IMR-90 (cell line): ENCODE results near the gene RCBTB1. TPM values are rescaled to one million over a fixed set of nuclear protein-coding genes. Genes with fewer than 3 reads are reported as not detected.

Experiments
- ATAC-seq: fragments of 200-7000 bp; cut with Tn5 transposase; 2 replicates; pipeline ENCODE4 v1.9.1; 2020; ENCODE audit warnings: low read depth, mild to moderate bottlenecking, moderate library complexity
- BruUV-seq: library from RNA; stranded (reverse); fragments of 400-500 nt; replicated peaks from 2 replicates; lab custom pipeline; 2021; lab: Mats Ljungman, UMichigan
- CTCF ChIA-PET: fragments of 300-600 bp; formaldehyde crosslinking; extraction: SDS; loops from one replicate; lab custom pipeline; 2021; ENCODE audit warnings: antibody characterized with exemption; lab: Yijun Ruan, JAX
- POLR2A ChIA-PET: fragments of 300-600 bp; sonication (Branson Sonifier 250); formaldehyde crosslinking; loops from one replicate; lab custom pipeline; 2022; ENCODE audit warnings: antibody characterized with exemption; ENCODE audit not compliant: unreplicated experiment; lab: Charles Lee
- DNase-seq: peaks from one replicate; pipeline ENCODE4 v3.0.0; 2013
- H2AFZ ChIP-seq: replicated peaks from 2 replicates; pipeline ENCODE3; 2013; ENCODE audit warnings: low read length, mild to moderate bottlenecking; ENCODE audit not compliant: poor library complexity
- H2AK5ac ChIP-seq: 2 replicates; pipeline ENCODE4 v1.6.1; 2013; ENCODE audit warnings: low read depth, low read length, inconsistent platforms
- H2AK9ac ChIP-seq: replicated peaks from 2 replicates; pipeline ENCODE3; 2013; ENCODE audit warnings: mild to moderate bottlenecking, low read depth, low read length, moderate library complexity; ENCODE audit not compliant: poor library complexity
- H2BK120ac ChIP-seq: 2 replicates; pipeline ENCODE4 v1.6.1; 2013; ENCODE audit warnings: low read depth, low read length, inconsistent platforms
- H2BK15ac ChIP-seq: 3 replicates; pipeline ENCODE4 v1.6.1; 2013; ENCODE audit warnings: low read depth, low read length, inconsistent platforms
- H2BK20ac ChIP-seq: 2 replicates; pipeline ENCODE4 v1.6.1; 2013; ENCODE audit warnings: low read depth, mild to moderate bottlenecking, inconsistent platforms, low read length, moderate library complexity
- H2BK5ac ChIP-seq: 2 replicates; pipeline ENCODE4 v1.6.1; 2013; ENCODE audit warnings: mild to moderate bottlenecking, low read depth, low read length, inconsistent platforms; ENCODE audit not compliant: poor library complexity, severe bottlenecking
- H3K14ac ChIP-seq: replicated peaks from 2 replicates; pipeline ENCODE4 v1.6.1; 2013; ENCODE audit warnings: low read depth, low read length, inconsistent platforms
- H3K18ac ChIP-seq: 2 replicates; pipeline ENCODE4 v1.6.1; 2013; ENCODE audit warnings: low read depth, low read length, control low read depth
- H3K23ac ChIP-seq: 2 replicates; pipeline ENCODE4 v1.6.1; 2013; ENCODE audit warnings: low read depth, low read length, inconsistent platforms
- H3K27ac ChIP-seq: 2 replicates; pipeline ENCODE4 v1.5.1; 2013; ENCODE audit warnings: mild to moderate bottlenecking, control low read depth, low read length; ENCODE audit not compliant: insufficient read depth
- H3K27me3 ChIP-seq: 2 replicates; pipeline ENCODE4 v1.6.1; 2013; ENCODE audit warnings: low read length; ENCODE audit not compliant: control insufficient read depth, insufficient read depth
- H3K36me3 ChIP-seq: 2 replicates; pipeline ENCODE4 v1.6.1; 2013; ENCODE audit warnings: low read length, mixed read lengths; ENCODE audit not compliant: control insufficient read depth, insufficient read depth
- H3K4ac ChIP-seq: 2 replicates; pipeline ENCODE4 v1.6.1; 2013; ENCODE audit warnings: low read depth, low read length, inconsistent platforms
- H3K4me1 ChIP-seq: 2 replicates; pipeline ENCODE4 v1.6.1; 2013; ENCODE audit warnings: low read length, mixed read lengths; ENCODE audit not compliant: control insufficient read depth, insufficient read depth
- H3K4me2 ChIP-seq: 2 replicates; pipeline ENCODE4 v1.6.1; 2013; ENCODE audit warnings: low read depth, mild to moderate bottlenecking, control low read depth, low read length, moderate library complexity
- H3K4me3 ChIP-seq: 2 replicates; pipeline ENCODE4 v1.5.1; 2013; ENCODE audit warnings: low read depth, mild to moderate bottlenecking, control low read depth, low read length, moderate library complexity; ENCODE audit not compliant: insufficient read depth
- H3K56ac ChIP-seq: 2 replicates; pipeline ENCODE4 v1.6.1; 2013; ENCODE audit warnings: low read length, inconsistent platforms; ENCODE audit not compliant: insufficient read depth; ENCODE audit errors: extremely low read depth
- H3K79me1 ChIP-seq, 2 experiments: 2 replicates each; pipeline ENCODE4 v1.6.1; 2013; ENCODE audit warnings: low read length in 2 of 2, inconsistent platforms in 1 of 2, low read depth in 1 of 2
- H3K9ac ChIP-seq: 2 replicates; pipeline ENCODE4 v1.6.1; 2013; ENCODE audit warnings: low read depth, low read length, control low read depth
- H3K9me1 ChIP-seq: 2 replicates; pipeline ENCODE4 v1.6.1; 2013; ENCODE audit warnings: low read length, inconsistent platforms; ENCODE audit not compliant: insufficient read depth
- H3K9me3 ChIP-seq: 2 replicates; pipeline ENCODE4 v1.6.1; 2013; ENCODE audit warnings: low read length; ENCODE audit not compliant: control insufficient read depth, insufficient read depth
- H4K20me1 ChIP-seq: 2 replicates; pipeline ENCODE4 v1.6.1; 2013; ENCODE audit warnings: low read length, inconsistent platforms; ENCODE audit not compliant: insufficient read depth
- H4K5ac ChIP-seq: 2 replicates; pipeline ENCODE4 v1.6.1; 2013; ENCODE audit warnings: mild to moderate bottlenecking, low read depth, low read length, control low read depth
- H4K8ac ChIP-seq, 2 experiments: 2 replicates each; pipeline ENCODE4 v1.6.1; 2013; ENCODE audit warnings: low read depth in 2 of 2, low read length in 2 of 2, control low read depth in 1 of 2, inconsistent platforms in 1 of 2
- H4K91ac ChIP-seq: 2 replicates; pipeline ENCODE4 v1.6.1; 2013; ENCODE audit warnings: low read depth, low read length, inconsistent platforms; ENCODE audit not compliant: insufficient read depth
- BHLHE40 ChIP-seq: fragments of 150-350 bp; IDR thresholded peaks from 2 replicates; pipeline ENCODE4 v1.6.1; 2016; ENCODE audit warnings: mild to moderate bottlenecking, low read depth, low read length
- CEBPB ChIP-seq: IDR thresholded peaks from 2 replicates; pipeline ENCODE4 v1.6.1; 2012; ENCODE audit warnings: low read depth, low read length, improper control_type of control experiment
- CHD1 ChIP-seq: IDR thresholded peaks from 2 replicates; pipeline ENCODE4 v1.6.1; 2012; ENCODE audit warnings: low read depth, low read length, improper control_type of control experiment
- FOS ChIP-seq: fragments of 150-350 bp; IDR thresholded peaks from 2 replicates; pipeline ENCODE4 v1.6.1; 2016; ENCODE audit warnings: low read depth, low read length
- MAFK ChIP-seq: IDR thresholded peaks from 2 replicates; pipeline ENCODE4 v1.6.1; 2012; ENCODE audit warnings: low read depth, low read length, improper control_type of control experiment
- MAZ ChIP-seq: IDR thresholded peaks from 2 replicates; pipeline ENCODE4 v1.6.1; 2012; ENCODE audit warnings: low read depth, mild to moderate bottlenecking, low read length, improper control_type of control experiment, moderate library complexity, borderline replicate concordance
- MXI1 ChIP-seq: IDR thresholded peaks from 2 replicates; pipeline ENCODE4 v1.6.1; 2012; ENCODE audit warnings: low read depth, mild to moderate bottlenecking, low read length, moderate library complexity, borderline replicate concordance
- NFE2L2 ChIP-seq: fragments of 150-350 bp; IDR thresholded peaks from 2 replicates; pipeline ENCODE4 v1.6.1; 2016; ENCODE audit warnings: low read depth, mild to moderate bottlenecking, low read length
- POLR2A ChIP-seq: IDR thresholded peaks from 2 replicates; pipeline ENCODE4 v1.6.1; 2012; ENCODE audit warnings: mild to moderate bottlenecking, low read depth, low read length
- RAD21 ChIP-seq: IDR thresholded peaks from 2 replicates; pipeline ENCODE4 v1.6.1; 2012; ENCODE audit warnings: low read length, improper control_type of control experiment
- RCOR1 ChIP-seq: IDR thresholded peaks from 2 replicates; pipeline ENCODE4 v1.6.1; 2012; ENCODE audit warnings: mild to moderate bottlenecking, low read length, improper control_type of control experiment; ENCODE audit not compliant: insufficient replicate concordance
- RFX5 ChIP-seq: IDR thresholded peaks from 2 replicates; pipeline ENCODE4 v1.8.0; 2012; ENCODE audit warnings: low read depth, mild to moderate bottlenecking, low read length, moderate library complexity
- SMC3 ChIP-seq: fragments of 150-350 bp; IDR thresholded peaks from 2 replicates; pipeline ENCODE4 v1.6.1; 2016; ENCODE audit warnings: low read depth, mild to moderate bottlenecking, antibody characterized with exemption, low read length, moderate library complexity
- WGBS, 2 experiments: methylation state at CpG; one replicate each; pipeline versions ENCODE4 v1.1.5 to v1.1.7; 2013; ENCODE audit warnings: missing lambda C conversion rate in 2 of 2; ENCODE audit not compliant: insufficient read length in 1 of 2; ENCODE audit errors: extremely low coverage in 2 of 2; 5-methylcytosine and 5-hydroxymethylcytosine counted together
- dilution Hi-C: fragments of 300-500 bp; cut with HindIII; formaldehyde crosslinking; loops from one replicate; pipeline ENCODE4 v1.14.3; 2018; ENCODE audit warnings: low sequenced_read_pairs; ENCODE audit not compliant: unreplicated experiment
- in situ Hi-C: fragments of 300-500 bp; cut with MboI; formaldehyde crosslinking; loops from 3 replicates; pipeline ENCODE4 v1.14.3; 2019; ENCODE audit warnings: low sequenced_read_pairs, inconsistent platforms, mixed read lengths
- intact Hi-C: fragments of 100-400 bp; cut with micrococcal nuclease; formaldehyde crosslinking; loops from 2 replicates; pipeline ENCODE4 v1.10.0; 2022
- polyA plus RNA-seq, 3 experiments: library from polyadenylated mRNA; depleted of rRNA; stranded (reverse); fragments of >200 nt; gene quantifications; 2 replicates each; pipeline ENCODE4 v1.2.3, GENCODE V29; 2012; ENCODE audit warnings: low replicate concordance in 1 of 3
- total RNA-seq: library from RNA; depleted of rRNA; stranded (reverse); fragments of >200 nt; gene quantifications from 2 replicates; pipeline ENCODE4 v1.2.3, GENCODE V29; 2012
- TF ChIP-seq, protein P1 (sequence below): fragments of 150-350 bp; IDR thresholded peaks from 2 replicates; pipeline ENCODE4 v1.6.1; 2016; ENCODE audit warnings: low read depth, mild to moderate bottlenecking, low read length, moderate library complexity, borderline replicate concordance
- TF ChIP-seq, protein P2 (sequence below): fragments of 150-350 bp; IDR thresholded peaks from 2 replicates; pipeline ENCODE4 v1.6.1; 2017; ENCODE audit warnings: mild to moderate bottlenecking, antibody characterized with exemption, low read length, low read depth
- TF ChIP-seq, protein P3 (sequence below): conservative IDR thresholded peaks from 2 replicates; pipeline ENCODE4 v1.5.1; 2012; ENCODE audit warnings: mild to moderate bottlenecking, low read depth, low read length, improper control_type of control experiment

Gene RCBTB1
- total and polyA plus RNA-seq, 2 of the 4 experiments (the other 2 are of a cell fraction): 11.3 to 11.6 TPM

GRCh38 chr13:49528161-49528560, 57.2 kb downstream of the RCBTB1 start:
- Histone ChIP-seq H3K4me3 (no peak overlapping the region), H3K14ac (no peak overlapping the region), H3K23ac (no peak overlapping the region), H2AFZ (no peak overlapping the region), H3K27me3 (no peaks in the 10 kb centered on the region), H2BK5ac (no peak overlapping the region), H4K5ac (no peak overlapping the region), H3K4ac (no peak overlapping the region), H2BK120ac (no peak overlapping the region), H3K9me1 (peaks cover 2% of the 10 kb centered on the region; the same call in 1 of the 2 replicates), H3K36me3 (peaks cover 8% of the 10 kb centered on the region), H3K4me2 (no peak overlapping the region), H4K91ac (no peak overlapping the region), H4K8ac (no peak overlapping the region), H2AK9ac (no peak overlapping the region), H2BK20ac (no peak overlapping the region), H3K9me3 (no peaks in the 10 kb centered on the region), H3K18ac (no peak overlapping the region), H4K20me1 (no peaks in the 10 kb centered on the region), H2BK15ac (no peak overlapping the region), H3K79me1 (no peaks in the 10 kb centered on the region; a peak in 2 of 4 replicates), H3K56ac (no peak overlapping the region), H3K27ac (no peak overlapping the region), H3K9ac (no peak overlapping the region), H2AK5ac (no peak overlapping the region), H3K4me1 (no peaks in the 10 kb centered on the region; the same call in 1 of the 2 replicates)
- dilution Hi-C loops: no loop called here
- ATAC-seq (no peak), DNase-seq (no peak)
- intact Hi-C loops: no loop called here
- POLR2A ChIA-PET: interaction anchor here (0.6 kb wide), 1 partner anchor 122 kb away, joined by 6 read pairs; no protein-coding TSS in a partner anchor
- in situ Hi-C loops: no loop called here
- no CpG with 5 or more reads among the region's 1 CpG for WGBS, 2 experiments
- no peak for TF ChIP-seq POLR2A
- TF ChIP-seq, protein P1, sequence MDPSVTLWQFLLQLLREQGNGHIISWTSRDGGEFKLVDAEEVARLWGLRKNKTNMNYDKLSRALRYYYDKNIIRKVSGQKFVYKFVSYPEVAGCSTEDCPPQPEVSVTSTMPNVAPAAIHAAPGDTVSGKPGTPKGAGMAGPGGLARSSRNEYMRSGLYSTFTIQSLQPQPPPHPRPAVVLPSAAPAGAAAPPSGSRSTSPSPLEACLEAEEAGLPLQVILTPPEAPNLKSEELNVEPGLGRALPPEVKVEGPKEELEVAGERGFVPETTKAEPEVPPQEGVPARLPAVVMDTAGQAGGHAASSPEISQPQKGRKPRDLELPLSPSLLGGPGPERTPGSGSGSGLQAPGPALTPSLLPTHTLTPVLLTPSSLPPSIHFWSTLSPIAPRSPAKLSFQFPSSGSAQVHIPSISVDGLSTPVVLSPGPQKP: no peak
- TF ChIP-seq, protein P2, sequence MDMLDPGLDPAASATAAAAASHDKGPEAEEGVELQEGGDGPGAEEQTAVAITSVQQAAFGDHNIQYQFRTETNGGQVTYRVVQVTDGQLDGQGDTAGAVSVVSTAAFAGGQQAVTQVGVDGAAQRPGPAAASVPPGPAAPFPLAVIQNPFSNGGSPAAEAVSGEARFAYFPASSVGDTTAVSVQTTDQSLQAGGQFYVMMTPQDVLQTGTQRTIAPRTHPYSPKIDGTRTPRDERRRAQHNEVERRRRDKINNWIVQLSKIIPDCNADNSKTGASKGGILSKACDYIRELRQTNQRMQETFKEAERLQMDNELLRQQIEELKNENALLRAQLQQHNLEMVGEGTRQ: no peak
- TF ChIP-seq MAFK: no peak
- TF ChIP-seq RCOR1: no peak
- TF ChIP-seq MXI1: no peak
- no peak for TF ChIP-seq CHD1
- TF ChIP-seq BHLHE40: no peak
- no peak for TF ChIP-seq SMC3
- TF ChIP-seq FOS: no peak
- no peak for TF ChIP-seq NFE2L2
- TF ChIP-seq CEBPB: no peak
- TF ChIP-seq, protein P3, sequence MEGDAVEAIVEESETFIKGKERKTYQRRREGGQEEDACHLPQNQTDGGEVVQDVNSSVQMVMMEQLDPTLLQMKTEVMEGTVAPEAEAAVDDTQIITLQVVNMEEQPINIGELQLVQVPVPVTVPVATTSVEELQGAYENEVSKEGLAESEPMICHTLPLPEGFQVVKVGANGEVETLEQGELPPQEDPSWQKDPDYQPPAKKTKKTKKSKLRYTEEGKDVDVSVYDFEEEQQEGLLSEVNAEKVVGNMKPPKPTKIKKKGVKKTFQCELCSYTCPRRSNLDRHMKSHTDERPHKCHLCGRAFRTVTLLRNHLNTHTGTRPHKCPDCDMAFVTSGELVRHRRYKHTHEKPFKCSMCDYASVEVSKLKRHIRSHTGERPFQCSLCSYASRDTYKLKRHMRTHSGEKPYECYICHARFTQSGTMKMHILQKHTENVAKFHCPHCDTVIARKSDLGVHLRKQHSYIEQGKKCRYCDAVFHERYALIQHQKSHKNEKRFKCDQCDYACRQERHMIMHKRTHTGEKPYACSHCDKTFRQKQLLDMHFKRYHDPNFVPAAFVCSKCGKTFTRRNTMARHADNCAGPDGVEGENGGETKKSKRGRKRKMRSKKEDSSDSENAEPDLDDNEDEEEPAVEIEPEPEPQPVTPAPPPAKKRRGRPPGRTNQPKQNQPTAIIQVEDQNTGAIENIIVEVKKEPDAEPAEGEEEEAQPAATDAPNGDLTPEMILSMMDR: no peak
- no peak for TF ChIP-seq RAD21
- TF ChIP-seq RFX5: no peak
- no peak for TF ChIP-seq MAZ
- no TSS peak for BruUV-seq
- CTCF ChIA-PET: no interaction called here
